K562 (cell line): ENCODE measurements around the gene STX3. TPM values are rescaled to one million over a fixed set of nuclear protein-coding genes. Genes with fewer than 3 reads are reported as not detected.

Experiments used
- CC2D1A ChIP-seq: fragments of 450-650 bp; IDR thresholded peaks from 2 replicates; pipeline ENCODE4 v1.6.1; 2017; ENCODE audit warnings: mild to moderate bottlenecking
- ELF1 ChIP-seq: fragments of 200-800 bp; sonication (Bioruptor generic); IDR thresholded peaks from 2 replicates; pipeline ENCODE4 v1.6.1; 2016; ENCODE audit warnings: missing genetic modification characterization, missing compliant biosample characterization
- KLF1 ChIP-seq: fragments of 450-650 bp; IDR thresholded peaks from 2 replicates; pipeline ENCODE4 v1.6.1; 2016; ENCODE audit warnings: missing genetic modification characterization, missing compliant biosample characterization
- MGA ChIP-seq: fragments of 450-650 bp; IDR thresholded peaks from 2 replicates; pipeline ENCODE4 v1.6.1; 2016; ENCODE audit warnings: mild to moderate bottlenecking, moderate library complexity
- MTA1 ChIP-seq: fragments of 450-650 bp; IDR thresholded peaks from 2 replicates; pipeline ENCODE4 v1.6.1; 2017; ENCODE audit warnings: borderline replicate concordance
- MYNN ChIP-seq, 2 experiments: sonication (generic); formaldehyde crosslinking in 1 of 2; IDR thresholded peaks; 2 replicates each; pipeline versions ENCODE4 v1.5.0 to v1.6.1; 2016 to 2020; ENCODE audit warnings: antibody characterized with exemption in 1 of 2, missing genetic modification reagents in 1 of 2
- PRDM10 ChIP-seq: fragments of 450-650 bp; IDR thresholded peaks from 2 replicates; pipeline ENCODE4 v1.6.1; 2018; ENCODE audit not compliant: partially characterized antibody
- VEZF1 ChIP-seq: fragments of 200-800 bp; sonication (Bioruptor generic); IDR thresholded peaks from 2 replicates; pipeline ENCODE4 v1.6.1; 2017; ENCODE audit warnings: missing genetic modification characterization, missing compliant biosample characterization
- polyA plus RNA-seq, 8 experiments: library from polyadenylated mRNA; depleted of rRNA in 4 of 8; stranded (reverse) in 5 of 8; unstranded in 3 of 8; fragments of >200 nt; fragmentation: Nextera tagmentation in 2 of 8; fragmentation: Illumina TruSeq in 1 of 8; extraction: Ambion mirVana in 2 of 8; extraction: Trizol in 1 of 8; gene quantifications; 2 replicates each; pipeline versions ENCODE4 v1.2.1 to v1.2.3, GENCODE V29; 2011 to 2014; ENCODE audit warnings: inconsistent platforms in 1 of 8, missing spikeins in 1 of 8
- total RNA-seq, 7 experiments: library from RNA; depleted of rRNA in 6 of 7; stranded (reverse); fragments of >200 nt in 6 of 7; fragmentation: Illumina TruSeq in 2 of 7; extraction: Trizol in 2 of 7; gene quantifications; 2 replicates each; pipeline versions ENCODE4 v1.2.1 to v1.2.3, GENCODE V29; 2011 to 2021; ENCODE audit warnings: low replicate concordance in 1 of 7

The STX3 gene
- total and polyA plus RNA-seq, 9 of the 15 experiments (the other 6 are each of a cell fraction or from before 2014, with no cell fraction given) = 12.0 to 91.6 (median 48.7) TPM

- peak; percentile 61 for TF ChIP-seq MGA
- peak; percentile 100 for TF ChIP-seq CC2D1A
- peak; percentile 30; the same call in 1 of the 2 replicates for TF ChIP-seq ELF1 (tag)
- TF ChIP-seq KLF1 = no peak
- TF ChIP-seq MYNN (IDR thresholded peaks at IDR 0.05) = peak; percentile 93
- TF ChIP-seq MYNN (CRISPR knock-in tag; IDR thresholded peaks at IDR 0.05) = no peak
- peak; percentile 48; the same call in 1 of the 2 replicates for TF ChIP-seq VEZF1 (CRISPR knock-in tag)
- 0 out of 2 replicates have a peak, but pooled peaks have one; percentile 46 for TF ChIP-seq MTA1
- peak; percentile 19 for TF ChIP-seq PRDM10
These were observed 1.3 kb upstream of the STX3 start (continued) for GRCh38 chr11:59753650-59754493.
